AG04450 (cell line): ENCODE data around the gene VAPA. TPM values are rescaled to one million over a fixed set of nuclear protein-coding genes. Genes with fewer than 3 reads are reported as not detected.
A peak's percentile ranks its signal among the peaks of the same experiment; 100 is the strongest.

Experiments used
- CTCF ChIA-PET: fragments of 300-600, 350-600 bp; formaldehyde crosslinking; extraction: SDS; loops from one replicate; lab custom pipeline; 2022; ENCODE audit warnings: antibody characterized with exemption, inconsistent platforms; lab: Charles Lee
- POLR2A ChIA-PET: fragments of 350-600 bp; formaldehyde crosslinking; extraction: SDS; loops from one replicate; lab custom pipeline; 2021; ENCODE audit warnings: antibody characterized with exemption, inconsistent platforms; lab: Yijun Ruan, JAX
- DNase-seq: peaks from one replicate; pipeline ENCODE4 v3.0.0-alpha.2; 2011; ENCODE audit warnings: low read depth, low spot score
- H3K27ac ChIP-seq: one replicate; pipeline ENCODE4 v1.5.1; 2012; ENCODE audit warnings: low read depth, low read length, control low read depth
- H3K27me3 ChIP-seq: one replicate; pipeline ENCODE4 v1.6.0; 2012; ENCODE audit warnings: low read length; ENCODE audit not compliant: control insufficient read depth, insufficient read depth
- H3K4me3 ChIP-seq: 2 replicates; pipeline ENCODE4 v1.5.1; 2011; ENCODE audit warnings: mild to moderate bottlenecking, low read depth, low read length, control low read depth
- H3K9me3 ChIP-seq: 2 replicates; pipeline ENCODE4 v1.5.1; 2012; ENCODE audit warnings: low read length; ENCODE audit not compliant: control insufficient read depth, insufficient read depth
- polyA plus RNA-seq: library from polyadenylated mRNA; depleted of rRNA; stranded (reverse); fragments of >200 nt; gene quantifications from 2 replicates; pipeline ENCODE4 v1.2.3, GENCODE V29; 2011
- TF ChIP-seq, protein P1 (sequence below): IDR thresholded peaks from 2 replicates; pipeline ENCODE4 v1.5.1; 2011; ENCODE audit warnings: low read depth, low read length, control low read depth, inconsistent platforms

The VAPA gene
- polyA plus RNA-seq, 1 experiment, result 393 TPM

GRCh38 chr18:9872823-9873222, 41.0 kb upstream of the VAPA start:
- CTCF ChIA-PET, result no interaction called here
- Histone ChIP-seq H3K27me3 (no peaks in the 10 kb centered on the region), H3K9me3 (no peaks in the 10 kb centered on the region; the same call in 1 of the 2 replicates), H3K4me3 (no peak overlapping the region), H3K27ac (no peak overlapping the region)
- no peak for DNase-seq
- TF ChIP-seq, protein P1, sequence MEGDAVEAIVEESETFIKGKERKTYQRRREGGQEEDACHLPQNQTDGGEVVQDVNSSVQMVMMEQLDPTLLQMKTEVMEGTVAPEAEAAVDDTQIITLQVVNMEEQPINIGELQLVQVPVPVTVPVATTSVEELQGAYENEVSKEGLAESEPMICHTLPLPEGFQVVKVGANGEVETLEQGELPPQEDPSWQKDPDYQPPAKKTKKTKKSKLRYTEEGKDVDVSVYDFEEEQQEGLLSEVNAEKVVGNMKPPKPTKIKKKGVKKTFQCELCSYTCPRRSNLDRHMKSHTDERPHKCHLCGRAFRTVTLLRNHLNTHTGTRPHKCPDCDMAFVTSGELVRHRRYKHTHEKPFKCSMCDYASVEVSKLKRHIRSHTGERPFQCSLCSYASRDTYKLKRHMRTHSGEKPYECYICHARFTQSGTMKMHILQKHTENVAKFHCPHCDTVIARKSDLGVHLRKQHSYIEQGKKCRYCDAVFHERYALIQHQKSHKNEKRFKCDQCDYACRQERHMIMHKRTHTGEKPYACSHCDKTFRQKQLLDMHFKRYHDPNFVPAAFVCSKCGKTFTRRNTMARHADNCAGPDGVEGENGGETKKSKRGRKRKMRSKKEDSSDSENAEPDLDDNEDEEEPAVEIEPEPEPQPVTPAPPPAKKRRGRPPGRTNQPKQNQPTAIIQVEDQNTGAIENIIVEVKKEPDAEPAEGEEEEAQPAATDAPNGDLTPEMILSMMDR, result no peak
- POLR2A ChIA-PET, result no interaction called here

- no peak for DNase-seq
- ChIA-PET POLR2A (no interaction called here), CTCF (no interaction called here)
- TF ChIP-seq, protein P1, result no peak
- Histone ChIP-seq H3K9me3 (no peaks in the 10 kb centered on the region), H3K27ac (no peak overlapping the region), H3K27me3 (no peaks in the 10 kb centered on the region), H3K4me3 (no peak overlapping the region)
Measured at GRCh38 chr18:9874728-9875127, 39.1 kb upstream of the VAPA start.

- POLR2A ChIA-PET, result interaction anchor here (1.0 to 1.5 kb wide), 3 partner anchors 37 to 80 kb away, joined by 3 to 12 read pairs (median 3); partner anchors contain the start of gene VAPA
- TF ChIP-seq, protein P1, result no peak
- no peaks in the 10 kb centered on the region for H3K9me3 ChIP-seq
- H3K27me3 ChIP-seq, result no peaks in the 10 kb centered on the region
- no peak for DNase-seq
- H3K27ac ChIP-seq, result peak overlapping the region; percentile 76
- CTCF ChIA-PET, result no interaction called here
- peak overlapping the region; percentile 44 for H3K4me3 ChIP-seq
Measured at GRCh38 chr18:9876212-9876866, 37.5 kb upstream of the VAPA start.

GRCh38 chr18:9876867-9877654, 36.8 kb upstream of the VAPA start:
- ChIA-PET POLR2A (interaction anchor here (1.0 to 1.5 kb wide), 3 partner anchors 36 to 81 kb away, joined by 3 to 12 read pairs (median 3); partner anchors contain the start of gene VAPA), CTCF (no interaction called here)
- peak overlapping the region; percentile 44 for H3K4me3 ChIP-seq
- peak overlapping the region; percentile 76 for H3K27ac ChIP-seq
- TF ChIP-seq, protein P1, result no peak
- DNase-seq, result peak; percentile 78
- H3K9me3 ChIP-seq, result no peaks in the 10 kb centered on the region
- no peaks in the 10 kb centered on the region for H3K27me3 ChIP-seq

GRCh38 chr18:9877655-9878014, 36.2 kb upstream of the VAPA start:
- ChIA-PET POLR2A (interaction anchor here (1.0 to 1.5 kb wide), 3 partner anchors 36 to 81 kb away, joined by 3 to 12 read pairs (median 3); partner anchors contain the start of gene VAPA), CTCF (no interaction called here)
- Histone ChIP-seq H3K27me3 (no peaks in the 10 kb centered on the region), H3K9me3 (no peaks in the 10 kb centered on the region), H3K4me3 (peak overlapping the region; percentile 44), H3K27ac (peak overlapping the region; percentile 76)
- DNase-seq, result no peak
- TF ChIP-seq, protein P1, result no peak
